Mammary epithelial cell (primary cell): ENCODE data around the gene UQCRHL.

ENCODE experiments used
- EZH2 ChIP-seq: IDR thresholded peaks from 2 replicates; pipeline ENCODE4 v1.6.1; 2012; ENCODE audit warnings: low read length, inconsistent platforms, borderline replicate concordance
- TF ChIP-seq, protein P1 (sequence below), 2 donors: IDR thresholded peaks in 1 of 2; conservative IDR thresholded peaks in 1 of 2; 2 replicates each; pipeline ENCODE4 v1.5.1; 2011 to 2012; ENCODE audit warnings: inconsistent platforms in 2 of 2, low read length in 2 of 2, mild to moderate bottlenecking in 2 of 2, control low read depth in 1 of 2, low read depth in 1 of 2; ENCODE audit not compliant: insufficient read depth in 1 of 2; ENCODE audit errors: extremely low read depth in 1 of 2

DNA sequence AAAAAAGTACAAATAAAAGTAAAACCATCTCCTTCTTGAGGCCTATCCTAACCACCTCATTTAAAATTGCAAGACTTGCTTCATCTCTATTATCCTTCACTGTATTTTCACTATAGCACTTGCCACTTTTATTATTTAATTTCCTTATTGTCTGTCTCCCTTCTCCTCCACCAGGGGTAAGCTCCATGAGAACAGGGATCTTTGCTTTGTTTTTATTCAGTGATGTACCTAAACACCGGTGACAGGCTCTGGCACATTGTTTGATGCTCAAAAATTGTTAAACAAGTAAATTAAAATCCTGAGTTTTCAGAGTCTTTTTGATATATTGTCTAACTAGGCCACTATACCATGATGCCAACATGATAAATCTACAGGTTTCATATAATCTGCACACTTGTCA is 22.8 kb upstream of the UQCRHL start:
- TF ChIP-seq, protein P1, sequence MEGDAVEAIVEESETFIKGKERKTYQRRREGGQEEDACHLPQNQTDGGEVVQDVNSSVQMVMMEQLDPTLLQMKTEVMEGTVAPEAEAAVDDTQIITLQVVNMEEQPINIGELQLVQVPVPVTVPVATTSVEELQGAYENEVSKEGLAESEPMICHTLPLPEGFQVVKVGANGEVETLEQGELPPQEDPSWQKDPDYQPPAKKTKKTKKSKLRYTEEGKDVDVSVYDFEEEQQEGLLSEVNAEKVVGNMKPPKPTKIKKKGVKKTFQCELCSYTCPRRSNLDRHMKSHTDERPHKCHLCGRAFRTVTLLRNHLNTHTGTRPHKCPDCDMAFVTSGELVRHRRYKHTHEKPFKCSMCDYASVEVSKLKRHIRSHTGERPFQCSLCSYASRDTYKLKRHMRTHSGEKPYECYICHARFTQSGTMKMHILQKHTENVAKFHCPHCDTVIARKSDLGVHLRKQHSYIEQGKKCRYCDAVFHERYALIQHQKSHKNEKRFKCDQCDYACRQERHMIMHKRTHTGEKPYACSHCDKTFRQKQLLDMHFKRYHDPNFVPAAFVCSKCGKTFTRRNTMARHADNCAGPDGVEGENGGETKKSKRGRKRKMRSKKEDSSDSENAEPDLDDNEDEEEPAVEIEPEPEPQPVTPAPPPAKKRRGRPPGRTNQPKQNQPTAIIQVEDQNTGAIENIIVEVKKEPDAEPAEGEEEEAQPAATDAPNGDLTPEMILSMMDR (conservative IDR thresholded peaks at IDR 0.05 in 1 of 2, IDR thresholded peaks at IDR 0.05 in 1 of 2; ENCODE audit: extremely low read depth in 1 of 2, insufficient read depth in 1 of 2, low read depth in 1 of 2, low read length in 2 of 2) = peak; percentile 10 to 16
- no peak for TF ChIP-seq EZH2
